Ovary (tissue), 9 donors: Measurements from ENCODE around the gene ACVR1B. TPM values are rescaled to one million over a fixed set of nuclear protein-coding genes. Genes with fewer than 3 reads are reported as not detected.

ENCODE experiments used
- DNase-seq, 5 donors: peaks; one replicate each; pipeline ENCODE4 v3.0.0-alpha.2; 2019 to 2020
- H3K27ac ChIP-seq, 2 donors: fragments of 200-600 bp; one replicate each; pipeline versions ENCODE4 v1.5.1 to v1.8.0; 2019 to 2022
- H3K27me3 ChIP-seq: fragments of 200-600 bp; one replicate; pipeline ENCODE4 v1.8.0; 2022
- H3K36me3 ChIP-seq: fragments of 200-600 bp; sonication (generic); one replicate; pipeline ENCODE4 v1.5.1; 2019
- H3K4me1 ChIP-seq: one replicate; pipeline ENCODE4 v1.8.1; 2013; ENCODE audit warnings: mild to moderate bottlenecking, moderate library complexity; ENCODE audit not compliant: insufficient read depth
- H3K4me3 ChIP-seq: fragments of 200-600 bp; sonication (generic); one replicate; pipeline ENCODE4 v1.5.1; 2017
- H3K9me3 ChIP-seq, 2 donors: fragments of 200-600 bp in 1 of 2; sonication (generic) in 1 of 2; one replicate each; pipeline versions ENCODE4 v1.5.1 to v1.8.1; 2013 to 2019; ENCODE audit warnings: mild to moderate bottlenecking in 1 of 2, moderate library complexity in 1 of 2
- EP300 ChIP-seq: sonication (generic); formaldehyde crosslinking; IDR thresholded peaks from one replicate; pipeline ENCODE4 v1.6.1; 2017; ENCODE audit warnings: antibody characterized with exemption
- POLR2A ChIP-seq: fragments of 450-650 bp; IDR thresholded peaks from one replicate; pipeline ENCODE4 v1.6.1; 2017; ENCODE audit warnings: antibody characterized with exemption, mild to moderate bottlenecking, moderate library complexity
- WGBS, 3 donors: extraction: QIAGEN DNeasy Blood & Tissue Kit in 1 of 3; methylation state at CpG; one replicate each; pipeline versions ENCODE4 v1.1.5 to v1.1.7; 2013 to 2017; 5-methylcytosine and 5-hydroxymethylcytosine counted together
- intact Hi-C, 4 donors: fragments of 100-400 bp; cut with DNase I; formaldehyde crosslinking; loops; one replicate each; pipeline versions ENCODE4 v1.11.0 to v1.15.1; 2022 to 2023
- polyA plus RNA-seq, 2 donors: library from polyadenylated mRNA; stranded (reverse); fragments of 200-250 nt in 1 of 2; fragments of 350-450 nt in 1 of 2; fragmentation: Illumina TruSeq in 1 of 2; extraction: RNeasy Lipid Tissue Mini Kit (QIAGEN cat#74804) in 1 of 2; gene quantifications; one replicate each; pipeline ENCODE4 v1.2.3, GENCODE V29; 2013 to 2014
- total RNA-seq, 7 donors: library from RNA; depleted of rRNA in 2 of 7; stranded (reverse); fragments of >200 nt in 2 of 7; fragmentation: NEBNext Ultra II Directional in 3 of 7; extraction: Animal tissue kit (Norgen Biotek cat#: 25700) in 3 of 7; gene quantifications; one replicate each; pipeline versions ENCODE4 v1.1.0 to v1.2.4, GENCODE V29; 2016 to 2023
- TF ChIP-seq, protein P1 (sequence below), 3 donors: fragments of 450-650 bp in 2 of 3; fragments of 200-600 bp in 1 of 3; IDR thresholded peaks; one replicate each; pipeline versions ENCODE4 v1.5.1 to v1.8.0; 2016 to 2022; ENCODE audit warnings: antibody characterized with exemption in 3 of 3, mild to moderate bottlenecking in 1 of 3
- donor health status: DM: no; HTN: no; CAD: no; lungs with moderate emphysema.
- donor health status: DM: no; HTN: no; CAD: no.
- donor health status: Bipolar disorder and iron deficiency.
- donor health status: DM: yes; HTN: yes; CAD: no.
- donor health status: DM: no; HTN: no; CAD: no.
- donor health status: DM: yes; HTN: yes; CAD: no.

The ACVR1B gene
- total and polyA plus RNA-seq, 9 donors, result 6.9 to 27.3 (median 19.1) TPM

GRCh38 chr12:52020539-52021336, 69.2 kb downstream of the ACVR1B start:
- TF ChIP-seq, protein P1, sequence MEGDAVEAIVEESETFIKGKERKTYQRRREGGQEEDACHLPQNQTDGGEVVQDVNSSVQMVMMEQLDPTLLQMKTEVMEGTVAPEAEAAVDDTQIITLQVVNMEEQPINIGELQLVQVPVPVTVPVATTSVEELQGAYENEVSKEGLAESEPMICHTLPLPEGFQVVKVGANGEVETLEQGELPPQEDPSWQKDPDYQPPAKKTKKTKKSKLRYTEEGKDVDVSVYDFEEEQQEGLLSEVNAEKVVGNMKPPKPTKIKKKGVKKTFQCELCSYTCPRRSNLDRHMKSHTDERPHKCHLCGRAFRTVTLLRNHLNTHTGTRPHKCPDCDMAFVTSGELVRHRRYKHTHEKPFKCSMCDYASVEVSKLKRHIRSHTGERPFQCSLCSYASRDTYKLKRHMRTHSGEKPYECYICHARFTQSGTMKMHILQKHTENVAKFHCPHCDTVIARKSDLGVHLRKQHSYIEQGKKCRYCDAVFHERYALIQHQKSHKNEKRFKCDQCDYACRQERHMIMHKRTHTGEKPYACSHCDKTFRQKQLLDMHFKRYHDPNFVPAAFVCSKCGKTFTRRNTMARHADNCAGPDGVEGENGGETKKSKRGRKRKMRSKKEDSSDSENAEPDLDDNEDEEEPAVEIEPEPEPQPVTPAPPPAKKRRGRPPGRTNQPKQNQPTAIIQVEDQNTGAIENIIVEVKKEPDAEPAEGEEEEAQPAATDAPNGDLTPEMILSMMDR (IDR thresholded peaks at IDR 0.05), result peak; percentile 17 to 67 (median 52)
- TF ChIP-seq EP300, result no peak
- Histone ChIP-seq H3K27me3 (no peaks in the 10 kb centered on the region), H3K9me3 (no peaks in the 10 kb centered on the region), H3K4me3 (no peak overlapping the region), H3K27ac (no peak overlapping the region), H3K36me3 (no peaks in the 10 kb centered on the region), H3K4me1 (peaks cover 2% of the 10 kb centered on the region)
- WGBS, 3 donors, result 36 to 44% (median 44%) methylated on average over 9 of the region's 9 CpGs
- DNase-seq, result peak in 2 of 5 donors; percentile 65 to 74
- intact Hi-C loops, result no loop called here

DNA sequence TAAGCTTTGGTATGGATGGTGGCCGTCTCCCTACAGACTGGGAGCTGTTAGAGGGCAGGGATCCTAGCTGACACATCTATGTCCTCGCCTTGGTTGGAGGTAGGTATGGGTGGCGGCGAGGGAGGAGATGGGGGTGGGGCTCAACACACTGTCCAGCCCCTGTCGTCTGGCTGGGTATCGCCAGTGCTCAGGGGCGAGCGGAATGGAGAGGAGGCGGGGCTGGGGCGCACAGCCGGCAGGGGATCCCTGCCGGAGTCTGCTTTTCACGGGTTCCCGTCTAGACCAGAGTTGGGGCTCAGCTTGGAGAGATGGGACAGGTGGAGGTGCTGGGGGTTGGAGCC, 71.3 kb downstream of the ACVR1B start:
- Histone ChIP-seq H3K9me3 (no peaks in the 10 kb centered on the region), H3K4me1 (peaks cover 8% of the 10 kb centered on the region), H3K4me3 (peak overlapping the region; percentile 34), H3K27me3 (no peaks in the 10 kb centered on the region), H3K27ac (no peak overlapping the region), H3K36me3 (no peaks in the 10 kb centered on the region)
- intact Hi-C loops, result loop anchor here in 2 of 4 donors (2.0 kb wide), 1 partner anchor 20 kb away; no protein-coding TSS in a partner anchor
- DNase-seq, result peak in 2 of 5 donors; percentile 34 to 43
- WGBS, 3 donors, result 31 to 36% (median 34%) methylated on average over 14 of the region's 14 CpGs
- no peak for TF ChIP-seq EP300
- no peak for TF ChIP-seq POLR2A
- TF ChIP-seq, protein P1 (IDR thresholded peaks at IDR 0.05), result no peak

DNA sequence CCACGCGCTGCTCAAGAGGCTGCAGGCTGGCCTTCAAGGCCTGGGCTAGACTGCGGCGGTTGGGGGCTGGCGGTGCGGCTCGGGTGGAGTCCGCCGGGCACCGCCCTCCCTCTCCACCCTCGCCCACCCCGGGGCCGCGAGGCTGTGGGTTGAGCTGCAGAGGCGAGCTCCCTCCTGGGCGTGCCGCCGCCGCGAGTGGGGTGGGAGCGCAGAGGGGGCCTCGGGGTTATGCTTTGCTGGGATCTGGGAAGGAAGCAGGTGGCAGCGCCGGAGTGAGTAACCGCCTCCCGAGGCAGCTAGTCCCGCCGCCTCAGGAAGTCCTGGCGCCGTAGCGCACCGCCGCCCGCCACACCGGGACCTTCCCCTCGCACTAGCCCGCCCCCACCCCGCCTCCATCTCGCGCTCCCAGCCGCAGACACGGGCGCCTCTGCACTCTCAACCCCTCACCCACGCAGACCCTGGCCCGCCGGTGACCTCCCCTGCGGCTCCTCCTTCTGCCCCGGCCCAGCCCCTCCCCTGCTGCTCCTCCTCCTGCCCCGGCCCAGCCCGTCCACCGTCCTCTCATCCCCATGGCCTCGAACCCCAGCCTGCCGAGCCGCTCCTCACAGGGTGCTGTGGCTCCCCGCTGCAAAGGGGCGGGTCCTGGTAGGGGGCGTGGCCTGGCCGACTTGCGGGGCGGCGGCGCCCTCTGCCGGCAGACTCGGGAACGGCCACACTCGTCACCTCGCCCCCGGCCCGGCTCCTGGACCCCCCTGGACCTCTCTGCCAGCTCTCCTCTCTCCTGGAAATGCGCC, 71.9 kb downstream of the ACVR1B start:
- Histone ChIP-seq H3K27ac (peak overlapping the region in 1 of 2 donors; percentile 9), H3K36me3 (no peaks in the 10 kb centered on the region), H3K4me3 (peak overlapping the region; percentile 34), H3K27me3 (no peaks in the 10 kb centered on the region), H3K9me3 (no peaks in the 10 kb centered on the region), H3K4me1 (peaks cover 8% of the 10 kb centered on the region)
- 0 to 2% (median 1%) methylated on average over 44 to 70 of the region's 70 CpGs for WGBS, 3 donors
- TF ChIP-seq POLR2A, result peak; percentile 11
- TF ChIP-seq, protein P1 (IDR thresholded peaks at IDR 0.05), result peak; percentile 96 to 99 (median 99)
- no peak for TF ChIP-seq EP300
- peak; percentile 88 to 94 (median 93) for DNase-seq
- intact Hi-C loops, result loop anchor here in 2 of 4 donors (2.0 kb wide), 1 partner anchor 21 kb away; no protein-coding TSS in a partner anchor

GRCh38 chr12:52023976-52024688, 72.6 kb downstream of the ACVR1B start:
- no peak for DNase-seq
- H3K27me3 ChIP-seq, result no peaks in the 10 kb centered on the region
- no peaks in the 10 kb centered on the region for H3K9me3 ChIP-seq
- TF ChIP-seq EP300, result no peak
- TF ChIP-seq, protein P1 (IDR thresholded peaks at IDR 0.05), result peak in 2 of 3 donors; percentile 5 to 51
- no peak for TF ChIP-seq POLR2A
- intact Hi-C loops, result loop anchor here (2.0 kb wide), 3 partner anchors 19 to 59 kb away; no protein-coding TSS in a partner anchor
- 26 to 27% (median 26%) methylated on average over 20 of the region's 20 CpGs for WGBS, 3 donors
- H3K36me3 ChIP-seq, result no peaks in the 10 kb centered on the region
- peak overlapping the region in 1 of 2 donors; percentile 9 for H3K27ac ChIP-seq
- peak overlapping the region; percentile 34 for H3K4me3 ChIP-seq
- peaks cover 8% of the 10 kb centered on the region for H3K4me1 ChIP-seq
